ENCODE results near the gene IGBP1.

DNA sequence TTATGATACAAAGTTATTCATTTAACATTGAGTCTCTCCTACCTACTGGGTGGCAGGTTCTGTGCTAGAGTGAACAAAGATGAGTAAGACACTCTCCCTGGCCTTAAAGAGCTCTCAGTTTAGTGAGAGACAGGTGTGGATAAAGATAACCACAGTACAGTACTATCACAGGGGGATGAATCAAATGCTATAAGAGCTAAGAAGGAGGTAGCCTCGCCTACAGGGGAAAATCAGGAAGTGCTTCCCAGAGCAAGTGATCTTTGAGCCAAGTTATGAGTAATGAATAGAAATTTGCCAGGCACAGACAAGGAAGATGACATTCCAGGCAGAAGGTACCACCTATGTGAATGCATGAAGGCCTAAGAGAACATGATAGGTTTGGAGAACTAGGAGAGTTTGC lies 3.4 kb upstream of the IGBP1 start:
- TF ChIP-seq, protein P1, sequence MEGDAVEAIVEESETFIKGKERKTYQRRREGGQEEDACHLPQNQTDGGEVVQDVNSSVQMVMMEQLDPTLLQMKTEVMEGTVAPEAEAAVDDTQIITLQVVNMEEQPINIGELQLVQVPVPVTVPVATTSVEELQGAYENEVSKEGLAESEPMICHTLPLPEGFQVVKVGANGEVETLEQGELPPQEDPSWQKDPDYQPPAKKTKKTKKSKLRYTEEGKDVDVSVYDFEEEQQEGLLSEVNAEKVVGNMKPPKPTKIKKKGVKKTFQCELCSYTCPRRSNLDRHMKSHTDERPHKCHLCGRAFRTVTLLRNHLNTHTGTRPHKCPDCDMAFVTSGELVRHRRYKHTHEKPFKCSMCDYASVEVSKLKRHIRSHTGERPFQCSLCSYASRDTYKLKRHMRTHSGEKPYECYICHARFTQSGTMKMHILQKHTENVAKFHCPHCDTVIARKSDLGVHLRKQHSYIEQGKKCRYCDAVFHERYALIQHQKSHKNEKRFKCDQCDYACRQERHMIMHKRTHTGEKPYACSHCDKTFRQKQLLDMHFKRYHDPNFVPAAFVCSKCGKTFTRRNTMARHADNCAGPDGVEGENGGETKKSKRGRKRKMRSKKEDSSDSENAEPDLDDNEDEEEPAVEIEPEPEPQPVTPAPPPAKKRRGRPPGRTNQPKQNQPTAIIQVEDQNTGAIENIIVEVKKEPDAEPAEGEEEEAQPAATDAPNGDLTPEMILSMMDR (IDR thresholded peaks at IDR 0.05; ENCODE audit: insufficient read depth, low read length, poor library complexity, severe bottlenecking) = no peak
- TF ChIP-seq EZH2phosphoT487 (conservative IDR thresholded peaks at IDR 0.05; ENCODE audit: low read length) = no peak
